Measurements from ENCODE around the gene CIAO2A.
A peak's percentile ranks its signal among the peaks of the same experiment; 100 is the strongest.
"Not testable (repeated sequence)": the region's sequence is repeated elsewhere in the genome, so short reads cannot be mapped to it uniquely, and the experiment has no call there.

The CIAO2A gene

GRCh38 chr15:64111679-64112050 lies 18.0 kb upstream of the CIAO2A start:
- no peak for DNase-seq

DNA sequence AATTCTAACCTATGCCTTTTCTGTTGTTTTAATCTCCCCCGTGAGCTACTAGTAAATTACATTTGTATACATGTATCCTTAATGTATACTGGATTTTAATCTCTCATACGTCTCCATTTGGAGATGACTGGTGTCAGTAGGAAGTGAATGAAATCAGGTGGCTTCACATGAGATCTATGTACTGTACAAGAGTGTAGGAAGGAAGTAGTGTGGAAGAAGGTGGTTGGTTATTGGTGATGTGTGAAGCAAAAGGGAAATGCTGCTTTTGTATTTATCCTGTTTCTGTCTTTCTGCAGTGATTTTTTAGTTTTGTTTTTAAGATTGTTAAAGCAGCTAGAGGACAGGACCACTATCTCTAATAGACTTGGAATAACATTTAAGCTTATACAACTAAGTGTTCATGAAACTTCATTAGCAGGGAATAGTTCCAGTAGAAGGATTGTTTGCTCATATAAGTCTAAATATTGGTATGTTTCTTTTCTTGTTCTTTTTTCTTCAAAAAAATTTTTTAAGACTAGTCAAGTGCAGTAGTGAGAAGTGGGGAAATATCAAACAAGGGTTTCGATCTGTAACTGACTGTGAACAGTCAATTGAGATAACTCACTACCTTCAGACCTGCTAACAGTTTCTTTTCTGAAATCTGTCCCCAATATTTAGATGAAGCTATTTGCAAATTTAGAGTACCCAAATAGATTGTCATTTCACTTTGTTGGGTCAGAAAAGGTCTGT lies 17.5 kb upstream of the CIAO2A start:
- peak; percentile 25 for DNase-seq

DNA sequence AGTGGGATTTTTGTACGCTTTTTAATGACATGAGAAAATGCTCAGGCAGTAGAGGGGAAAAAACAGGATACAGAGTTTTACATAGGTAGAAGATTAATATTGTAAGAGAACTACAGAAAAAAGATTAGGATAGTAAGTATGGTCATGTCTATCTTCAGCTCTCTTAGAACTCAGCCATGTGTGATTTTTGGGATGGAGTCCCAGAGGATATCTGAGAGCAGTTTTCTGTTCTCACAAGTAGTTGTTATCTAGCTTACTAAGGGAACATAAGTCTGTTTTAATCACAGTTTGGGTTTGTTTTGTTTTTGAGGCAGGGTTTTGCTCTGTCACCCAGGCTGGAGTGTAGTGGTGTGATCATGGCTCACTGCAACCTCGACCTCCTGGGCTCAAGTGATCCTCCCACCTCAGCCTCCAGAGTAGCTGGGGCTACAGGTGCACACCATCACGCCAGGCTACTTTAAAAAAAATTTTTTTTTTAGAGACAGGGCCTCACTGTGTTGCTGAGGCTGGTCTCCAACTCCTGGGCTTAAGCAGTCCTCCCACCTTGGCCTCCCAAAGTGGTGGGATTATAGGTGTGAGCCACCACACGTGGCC lies 16.6 kb upstream of the CIAO2A start:
- not testable (repeated sequence) for DNase-seq

DNA sequence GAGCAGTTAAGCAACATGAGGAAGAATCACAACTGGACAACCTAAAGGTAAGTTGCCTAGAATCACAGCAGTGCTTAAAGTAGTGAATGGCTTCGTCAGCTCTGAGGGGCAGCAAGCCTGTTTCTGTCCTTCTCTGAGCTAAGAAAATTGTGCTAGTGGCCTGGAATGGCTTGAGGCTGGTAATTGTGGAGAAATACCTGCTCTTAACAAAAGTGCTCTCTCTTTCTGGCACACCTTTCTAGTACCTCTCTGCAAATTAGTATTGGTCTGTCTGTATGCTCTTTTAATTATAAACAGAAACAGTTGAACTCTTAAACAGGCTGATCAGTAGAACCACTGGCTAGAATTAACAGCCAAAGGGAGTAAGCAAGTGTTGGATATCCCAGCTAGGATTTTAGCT lies 13.7 kb upstream of the CIAO2A start:
- no peak for DNase-seq

DNA sequence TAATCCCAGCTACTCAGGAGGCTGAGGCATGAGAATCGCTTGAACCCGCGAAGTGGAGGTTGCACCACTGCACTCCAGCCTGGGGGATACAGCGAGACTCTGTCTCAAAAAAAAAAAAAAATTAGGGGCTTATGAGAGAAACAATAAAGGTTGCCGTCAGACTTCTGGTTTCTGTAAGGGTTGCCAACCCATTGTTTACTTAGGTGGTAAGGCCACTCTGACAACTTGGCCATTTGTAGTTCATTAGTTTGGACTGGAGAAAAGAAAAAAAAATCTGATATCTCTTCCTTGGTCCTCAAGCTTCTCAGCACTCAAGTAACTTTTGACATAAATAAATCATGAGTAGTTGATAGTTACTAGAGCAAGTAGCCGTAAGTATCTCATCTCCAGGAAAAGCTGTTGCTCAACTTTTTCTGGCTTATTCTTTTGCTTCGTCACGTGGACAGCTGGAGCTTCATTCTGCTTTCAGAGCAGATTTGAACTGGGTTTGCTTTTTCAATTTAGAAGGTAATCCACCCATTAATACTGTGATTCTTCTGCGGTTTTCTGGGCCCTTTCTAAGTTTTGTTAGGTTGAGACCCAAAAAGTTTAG lies 11.6 kb upstream of the CIAO2A start:
- DNase-seq, result no peak

DNA sequence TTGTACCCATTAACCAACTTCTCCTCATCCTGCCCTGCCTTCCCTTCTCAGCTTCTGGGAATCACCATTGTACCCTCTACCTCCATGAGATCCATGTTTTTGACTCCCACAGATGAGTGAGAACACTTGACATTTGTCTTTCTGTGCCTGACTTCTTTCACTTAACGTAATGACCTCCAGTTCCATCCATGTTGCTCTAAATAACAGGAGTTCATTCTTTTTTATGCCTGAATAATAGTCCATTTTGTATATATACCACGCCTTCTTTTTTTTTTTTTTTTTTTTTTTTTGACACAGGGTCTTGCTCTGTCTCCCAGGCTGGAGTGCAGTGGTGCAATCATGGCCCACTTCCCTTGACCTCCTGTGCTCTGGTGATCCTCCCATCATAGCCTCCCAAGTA lies 8.9 kb upstream of the CIAO2A start:
- no peak for DNase-seq

- no peak for DNase-seq
Measured at GRCh38 chr15:64100958-64101357, 7.3 kb upstream of the CIAO2A start.

DNA sequence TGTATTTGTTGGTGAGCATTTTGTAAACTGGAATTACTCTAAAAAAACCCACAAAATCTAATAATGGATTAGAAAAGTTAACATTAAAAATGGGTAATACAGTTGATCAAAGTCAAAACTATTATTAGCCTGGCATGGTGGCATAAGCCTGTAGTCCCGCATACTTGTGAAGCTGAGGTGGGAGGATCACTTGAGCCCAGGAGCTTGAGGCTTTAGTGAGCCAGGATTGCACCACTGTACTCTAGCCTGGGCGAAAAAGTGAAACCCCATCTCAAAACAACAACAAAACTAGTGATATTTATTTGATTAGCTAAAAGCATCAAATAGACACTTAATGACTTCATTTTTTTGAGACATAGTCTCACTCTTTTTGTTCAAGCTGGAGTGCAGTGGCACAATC lies 5.7 kb upstream of the CIAO2A start:
- DNase-seq, result no peak

GRCh38 chr15:64096668-64097384 lies 3.2 kb upstream of the CIAO2A start:
- peak; percentile 18 for DNase-seq

- DNase-seq, result peak; percentile 98
Measured at GRCh38 chr15:64095795-64096667, 2.4 kb upstream of the CIAO2A start, which contains the start of gene SNX1. Gene SNX1 (plus strand): TSS chr15:64095982. CDS start chr15:64096014, 32 bp downstream.

GRCh38 chr15:64095431-64095794 lies 1.8 kb upstream of the CIAO2A start:
- DNase-seq, result no peak

DNA sequence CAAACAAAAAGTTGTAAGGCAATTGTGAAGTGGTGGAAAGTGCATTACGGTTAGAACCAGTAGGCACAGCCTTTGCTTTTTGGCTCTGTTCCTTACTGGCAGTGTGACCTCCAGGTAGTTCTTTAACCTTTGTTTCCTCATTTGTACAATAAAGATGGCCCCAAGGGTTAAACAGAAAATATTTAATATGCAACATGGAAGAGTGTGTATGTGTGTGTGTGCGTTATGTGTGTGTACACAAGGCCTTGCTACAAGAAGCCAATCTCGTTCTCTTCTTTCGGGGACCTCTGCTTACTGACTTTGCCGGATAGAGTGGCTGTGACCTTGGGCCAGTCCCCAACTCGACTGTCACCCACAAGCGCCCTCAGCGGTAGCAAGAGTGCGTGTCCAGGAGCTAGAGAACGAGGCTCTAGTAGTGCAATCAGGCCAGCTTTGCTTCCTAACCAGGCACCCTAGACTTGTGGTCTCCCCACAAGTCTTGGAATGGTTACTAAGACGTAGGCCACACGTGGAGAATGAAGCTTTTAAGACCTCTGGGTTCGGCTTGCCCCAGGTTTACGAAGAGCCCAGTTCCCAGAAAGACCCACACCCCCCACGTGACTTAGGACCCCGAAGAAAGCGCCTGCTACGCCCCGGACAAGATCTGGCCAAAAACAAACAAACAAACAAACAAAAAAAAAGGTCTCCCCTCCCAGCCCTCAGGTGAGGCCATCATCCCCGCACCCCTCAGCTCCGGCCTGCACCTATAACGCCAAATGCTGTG lies 593 bp downstream of the CIAO2A start:
- DNase-seq, result peak; percentile 43

- DNase-seq, result peak; percentile 58
Measured at GRCh38 chr15:64092075-64092820, 1.4 kb downstream of the CIAO2A start.

- DNase-seq, result no peak
Measured at GRCh38 chr15:64090527-64090926, 3.1 kb downstream of the CIAO2A start.

DNA sequence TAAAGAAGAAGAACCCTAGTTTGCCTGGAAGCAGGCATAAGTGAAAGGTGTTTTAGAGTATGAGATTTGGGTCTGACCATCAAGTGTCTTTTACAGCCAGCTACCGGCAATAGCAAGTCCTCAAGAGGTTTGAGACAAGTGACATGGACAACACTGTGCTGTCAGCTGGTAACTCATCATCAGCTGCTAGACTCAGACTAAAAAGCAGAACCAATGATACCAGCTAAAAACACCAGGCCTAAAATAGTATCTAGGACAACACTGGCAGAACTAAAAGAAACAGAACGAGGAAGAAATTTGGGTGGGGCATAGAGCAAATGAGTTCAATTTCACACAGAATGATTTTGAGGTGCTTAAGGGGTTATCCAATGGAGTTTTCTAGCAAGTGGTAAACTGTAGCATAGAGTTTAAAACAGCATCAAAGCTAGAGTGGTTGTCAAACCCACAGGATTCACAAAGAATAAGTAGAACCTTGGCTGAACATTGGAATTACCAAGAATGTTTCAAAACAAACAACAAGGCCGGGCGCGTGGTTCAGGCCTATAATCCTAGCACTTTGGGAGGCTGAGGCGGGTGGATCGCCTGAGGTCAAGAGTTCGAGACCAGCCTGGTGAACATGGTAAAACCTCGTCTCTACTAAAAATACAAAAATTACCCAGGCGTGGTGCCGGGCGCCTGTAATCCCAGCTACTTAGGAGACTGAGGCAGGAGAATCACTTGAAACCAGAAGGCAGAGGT lies 3.9 kb downstream of the CIAO2A start:
- DNase-seq, result no peak

DNA sequence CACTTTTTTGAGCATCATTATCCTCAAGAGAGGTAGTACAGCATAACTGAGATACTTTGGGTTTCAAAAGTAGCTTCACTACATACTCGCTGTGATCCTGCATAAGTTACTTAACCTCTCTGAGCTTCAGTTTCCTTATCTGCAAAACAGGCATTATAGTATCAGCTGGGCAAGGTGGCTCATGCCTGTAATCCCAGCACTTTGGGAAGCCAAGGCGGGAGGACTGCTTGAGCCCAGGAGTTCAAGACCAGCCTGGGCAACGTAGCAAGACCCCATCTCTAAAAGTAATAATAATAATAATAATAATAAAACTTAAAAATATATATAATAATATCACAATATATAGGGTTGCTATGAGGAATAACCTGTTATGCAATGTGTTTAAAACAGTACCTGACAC lies 10.9 kb downstream of the CIAO2A start:
- DNase-seq, result no peak

GRCh38 chr15:64073496-64073895 lies 20.1 kb downstream of the CIAO2A start:
- DNase-seq, result not testable (repeated sequence)

DNA sequence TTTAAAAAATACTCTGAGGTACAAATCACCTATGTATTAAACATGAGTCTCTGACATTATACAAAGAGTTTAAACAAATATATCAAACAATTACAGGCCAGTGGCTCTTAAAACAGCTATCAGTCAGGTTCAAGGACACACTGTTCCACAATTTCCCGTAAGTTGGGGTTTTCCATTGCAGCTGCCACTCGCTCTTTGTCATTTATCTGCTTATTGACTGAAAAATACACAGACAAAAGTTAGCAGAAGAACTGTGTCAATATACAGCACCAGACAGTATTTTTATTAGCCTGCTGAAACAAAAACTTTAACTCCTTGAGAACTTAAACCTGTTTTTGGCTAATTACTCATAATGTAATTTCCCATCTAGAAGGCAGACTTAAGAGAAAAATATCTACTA lies 20.8 kb downstream of the CIAO2A start:
- no peak for DNase-seq

DNA sequence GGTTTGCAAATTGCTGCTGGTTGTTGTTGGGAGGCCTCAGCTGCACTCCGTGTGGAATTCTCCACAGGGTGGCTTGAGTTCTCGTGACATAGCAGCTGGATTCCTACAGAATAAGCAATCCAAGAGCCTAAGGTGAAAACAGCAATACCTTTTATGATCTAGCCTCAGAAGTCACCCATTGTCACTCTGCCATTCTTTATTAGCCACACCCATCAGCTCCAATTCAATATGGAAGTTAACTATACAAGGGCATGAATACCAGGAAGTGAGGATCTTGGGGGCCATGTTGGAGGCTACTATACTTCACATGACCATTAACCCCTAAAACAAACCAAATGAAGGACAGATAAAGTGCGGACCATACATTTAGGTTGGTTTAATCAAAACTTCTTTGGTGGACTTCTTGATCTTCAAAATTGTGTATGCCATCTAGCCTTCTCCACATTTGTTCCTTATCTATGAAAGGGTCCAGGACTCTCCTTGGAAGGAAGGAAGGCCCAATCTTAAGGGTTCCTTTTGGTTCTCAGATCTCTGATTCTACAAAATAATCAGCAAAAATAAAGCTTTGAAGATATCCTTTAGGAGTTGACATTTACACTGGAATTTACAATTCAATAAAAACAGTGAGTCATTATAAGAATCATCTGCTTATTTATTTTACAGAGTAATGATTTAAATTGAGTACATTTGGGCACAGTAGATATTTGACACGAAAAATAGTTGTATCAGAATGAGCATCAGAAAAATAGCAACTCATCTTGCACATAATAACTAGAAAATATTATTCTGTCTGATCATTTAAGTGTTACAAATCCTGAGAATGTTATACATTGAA lies 21.5 kb downstream of the CIAO2A start:
- no peak for DNase-seq
